GM18511 (cell line): ENCODE results near the gene SUN1.
"Not testable (repeated sequence)": the region's sequence is repeated elsewhere in the genome, so short reads cannot be mapped to it uniquely, and the experiment has no call there.

Source experiments
- ATAC-seq: cut with Tn5 transposase; IDR thresholded peaks from one replicate; pipeline ENCODE4 v1.9.1; 2021; ENCODE audit warnings: mild to moderate bottlenecking, moderate library complexity; ENCODE audit not compliant: unreplicated experiment

The SUN1 gene

GRCh38 chr7:833601-834258 lies 1.5 kb downstream of the SUN1 start:
- no peak for ATAC-seq

- no peak for ATAC-seq
These were observed 2.0 kb downstream of the SUN1 start for GRCh38 chr7:834277-834676.

- ATAC-seq = no peak
These were observed 2.7 kb downstream of the SUN1 start for GRCh38 chr7:835021-835420.

- no peak for ATAC-seq
These were observed 3.5 kb downstream of the SUN1 start for GRCh38 chr7:835485-836401.

- ATAC-seq = no peak
These were observed 4.2 kb downstream of the SUN1 start for GRCh38 chr7:836429-836828.

GRCh38 chr7:837001-837400 lies 4.7 kb downstream of the SUN1 start:
- no peak for ATAC-seq

- ATAC-seq = no peak
These were observed 7.8 kb downstream of the SUN1 start for GRCh38 chr7:840001-840600.

GRCh38 chr7:841943-842342 lies 9.7 kb downstream of the SUN1 start:
- ATAC-seq = no peak

- ATAC-seq = no peak
These were observed 10.3 kb downstream of the SUN1 start for GRCh38 chr7:842431-843031.

- ATAC-seq = no peak
These were observed 11.0 kb downstream of the SUN1 start for GRCh38 chr7:843230-843629.

- no peak for ATAC-seq
These were observed 11.8 kb downstream of the SUN1 start for GRCh38 chr7:844043-844442.

- ATAC-seq = no peak
These were observed 12.2 kb downstream of the SUN1 start for GRCh38 chr7:844514-844913.

GRCh38 chr7:845091-845490 lies 12.8 kb downstream of the SUN1 start:
- ATAC-seq = no peak

GRCh38 chr7:845731-846130 lies 13.5 kb downstream of the SUN1 start:
- no peak for ATAC-seq

GRCh38 chr7:846958-847650 lies 14.8 kb downstream of the SUN1 start:
- not testable (repeated sequence) for ATAC-seq

GRCh38 chr7:847728-848127 lies 15.5 kb downstream of the SUN1 start:
- not testable (repeated sequence) for ATAC-seq

GRCh38 chr7:849145-849544 lies 16.9 kb downstream of the SUN1 start:
- no peak for ATAC-seq

- no peak for ATAC-seq
These were observed 17.5 kb downstream of the SUN1 start for GRCh38 chr7:849781-850180.

- no peak for ATAC-seq
These were observed 18.9 kb downstream of the SUN1 start for GRCh38 chr7:851204-851603.

GRCh38 chr7:853366-854117 lies 21.3 kb downstream of the SUN1 start:
- ATAC-seq = no peak
